Fibroblast of lung (primary cell): Measurements from ENCODE around the gene ACAN.

Source experiments
- EZH2 ChIP-seq: IDR thresholded peaks from 2 replicates; pipeline ENCODE4 v1.5.1; 2012; ENCODE audit warnings: low read length, control low read depth, mild to moderate bottlenecking; ENCODE audit errors: missing control alignments
- TF ChIP-seq, protein P1 (sequence below), 2 donors: IDR thresholded peaks in 1 of 2; conservative IDR thresholded peaks in 1 of 2; 1 replicate in 1 of 2; 2 replicates in 1 of 2; pipeline ENCODE4 v1.5.1; 2011 to 2012; ENCODE audit warnings: low read length in 2 of 2, control low read depth in 1 of 2, inconsistent platforms in 1 of 2, low read depth in 1 of 2, mild to moderate bottlenecking in 1 of 2

DNA sequence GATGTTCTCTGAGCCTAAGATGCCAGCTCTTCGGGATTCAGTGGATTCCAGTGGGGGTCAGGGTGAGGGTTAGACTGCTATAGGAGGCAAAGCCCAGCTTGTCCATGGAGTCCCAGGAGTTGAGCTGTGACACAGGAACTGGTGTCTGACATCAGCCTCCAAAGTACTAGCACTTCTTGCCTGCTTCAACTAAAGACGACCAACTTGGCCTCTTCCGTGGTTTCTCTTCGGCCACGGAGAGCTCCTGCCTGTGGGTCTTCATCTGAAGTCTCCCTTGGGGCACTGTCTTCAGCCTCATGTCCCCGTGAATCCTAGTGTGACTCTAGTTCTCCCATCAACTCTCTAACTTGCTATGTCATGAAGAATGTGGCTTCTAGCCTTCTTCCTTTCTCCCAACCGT, 12.8 kb upstream of the ACAN start:
- TF ChIP-seq, protein P1, sequence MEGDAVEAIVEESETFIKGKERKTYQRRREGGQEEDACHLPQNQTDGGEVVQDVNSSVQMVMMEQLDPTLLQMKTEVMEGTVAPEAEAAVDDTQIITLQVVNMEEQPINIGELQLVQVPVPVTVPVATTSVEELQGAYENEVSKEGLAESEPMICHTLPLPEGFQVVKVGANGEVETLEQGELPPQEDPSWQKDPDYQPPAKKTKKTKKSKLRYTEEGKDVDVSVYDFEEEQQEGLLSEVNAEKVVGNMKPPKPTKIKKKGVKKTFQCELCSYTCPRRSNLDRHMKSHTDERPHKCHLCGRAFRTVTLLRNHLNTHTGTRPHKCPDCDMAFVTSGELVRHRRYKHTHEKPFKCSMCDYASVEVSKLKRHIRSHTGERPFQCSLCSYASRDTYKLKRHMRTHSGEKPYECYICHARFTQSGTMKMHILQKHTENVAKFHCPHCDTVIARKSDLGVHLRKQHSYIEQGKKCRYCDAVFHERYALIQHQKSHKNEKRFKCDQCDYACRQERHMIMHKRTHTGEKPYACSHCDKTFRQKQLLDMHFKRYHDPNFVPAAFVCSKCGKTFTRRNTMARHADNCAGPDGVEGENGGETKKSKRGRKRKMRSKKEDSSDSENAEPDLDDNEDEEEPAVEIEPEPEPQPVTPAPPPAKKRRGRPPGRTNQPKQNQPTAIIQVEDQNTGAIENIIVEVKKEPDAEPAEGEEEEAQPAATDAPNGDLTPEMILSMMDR (conservative IDR thresholded peaks at IDR 0.05 in 1 of 2, IDR thresholded peaks at IDR 0.05 in 1 of 2; ENCODE audit: low read depth in 1 of 2, low read length in 2 of 2), result no peak
- no peak for TF ChIP-seq EZH2
